GM19193 (cell line): ENCODE results near the gene CADM1.

ENCODE experiments used
- POLR2A ChIP-seq: IDR thresholded peaks from 4 replicates; pipeline ENCODE4 v1.6.1; 2011; ENCODE audit not compliant: insufficient read depth, insufficient read length; ENCODE audit errors: extremely low read depth

The CADM1 gene

DNA sequence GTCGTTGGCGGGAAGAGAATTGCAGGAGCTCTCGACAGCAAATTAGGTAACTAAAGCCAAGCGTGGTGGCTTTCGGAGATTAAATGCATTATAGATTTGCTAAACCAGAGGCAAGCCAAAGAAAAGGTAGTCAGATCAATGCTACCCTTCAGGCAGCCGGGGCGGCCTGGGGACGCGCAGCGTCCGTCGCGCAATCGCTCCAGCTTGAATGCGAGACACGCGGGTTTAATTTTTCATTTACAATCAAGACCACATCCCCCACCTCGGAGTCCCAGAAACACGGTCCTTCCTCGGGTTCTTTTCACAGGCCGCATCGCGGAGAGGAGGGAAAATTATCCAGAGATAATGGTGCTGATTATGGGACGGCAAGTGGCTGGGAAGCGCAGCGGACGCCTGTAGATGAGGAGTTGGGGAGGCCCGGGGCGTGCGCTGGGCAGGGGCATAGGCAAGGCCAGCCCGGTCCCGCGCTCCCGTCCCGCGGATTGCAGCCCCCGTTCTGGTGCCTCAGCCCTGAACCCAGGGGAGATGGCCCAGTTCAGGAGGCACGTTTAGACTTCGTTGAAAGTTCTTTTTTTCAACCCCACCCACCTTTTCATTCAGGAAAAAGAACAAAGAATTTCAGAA is 350.4 kb downstream of the CADM1 start:
- no peak for TF ChIP-seq POLR2A

DNA sequence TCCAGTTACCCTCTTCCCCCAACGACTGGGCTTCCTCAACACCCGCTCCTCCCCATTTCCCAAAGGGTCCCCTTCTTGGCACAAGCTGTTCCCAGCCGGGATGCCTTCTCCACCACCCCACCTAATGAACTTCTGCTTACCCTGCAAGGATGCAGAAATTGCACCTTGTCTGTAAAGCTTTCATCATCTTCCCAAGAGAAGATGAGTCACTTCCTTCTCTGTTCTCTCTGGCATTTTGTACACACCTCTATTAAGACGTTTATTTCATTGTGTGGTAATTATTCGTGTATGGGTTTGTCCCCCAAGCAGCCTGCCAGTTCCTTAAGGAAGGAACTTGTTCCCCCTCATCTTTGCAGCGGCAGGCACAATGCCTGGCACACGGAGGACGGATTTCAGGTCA is 351.1 kb downstream of the CADM1 start:
- no peak for TF ChIP-seq POLR2A

DNA sequence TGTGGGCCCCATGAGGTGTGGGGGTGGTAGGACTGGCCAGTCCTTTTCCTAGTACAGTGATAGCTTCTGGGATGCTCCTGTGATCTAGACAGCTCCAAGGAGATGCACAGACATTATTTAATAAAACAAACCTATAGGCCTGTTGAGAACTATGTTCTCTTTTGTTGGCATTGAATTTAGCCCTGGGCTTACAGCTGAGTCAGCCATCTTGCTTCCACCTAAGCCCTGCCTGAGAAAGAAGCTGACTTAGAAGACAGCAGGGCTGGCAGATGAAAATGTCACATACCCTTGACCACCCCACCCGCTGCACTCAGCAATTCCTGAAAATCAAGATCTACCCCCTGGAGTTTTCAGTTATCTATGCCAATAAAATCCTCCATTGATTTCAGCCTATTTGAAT is 353.2 kb downstream of the CADM1 start:
- no peak for TF ChIP-seq POLR2A

DNA sequence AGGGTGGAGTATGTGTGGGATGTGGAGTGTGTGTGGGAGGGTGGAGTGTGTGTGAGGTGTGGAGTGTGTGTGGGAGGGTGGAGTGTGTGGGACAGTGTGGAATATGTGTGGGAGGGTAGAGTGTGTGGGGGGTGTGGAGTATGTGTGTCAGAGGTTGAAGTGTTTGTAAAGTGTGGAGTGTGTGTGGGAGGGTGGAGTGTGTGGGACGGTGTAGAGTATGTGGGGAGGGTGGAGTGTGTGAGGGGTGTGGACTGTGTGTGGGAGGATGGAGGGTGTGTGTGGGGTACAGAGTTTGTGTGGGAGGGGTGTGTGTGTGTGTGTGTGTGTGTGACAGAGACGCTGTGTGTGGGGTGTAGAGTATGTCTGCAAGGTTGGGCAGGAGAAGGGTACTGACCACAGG is 355.5 kb downstream of the CADM1 start:
- no peak for TF ChIP-seq POLR2A

DNA sequence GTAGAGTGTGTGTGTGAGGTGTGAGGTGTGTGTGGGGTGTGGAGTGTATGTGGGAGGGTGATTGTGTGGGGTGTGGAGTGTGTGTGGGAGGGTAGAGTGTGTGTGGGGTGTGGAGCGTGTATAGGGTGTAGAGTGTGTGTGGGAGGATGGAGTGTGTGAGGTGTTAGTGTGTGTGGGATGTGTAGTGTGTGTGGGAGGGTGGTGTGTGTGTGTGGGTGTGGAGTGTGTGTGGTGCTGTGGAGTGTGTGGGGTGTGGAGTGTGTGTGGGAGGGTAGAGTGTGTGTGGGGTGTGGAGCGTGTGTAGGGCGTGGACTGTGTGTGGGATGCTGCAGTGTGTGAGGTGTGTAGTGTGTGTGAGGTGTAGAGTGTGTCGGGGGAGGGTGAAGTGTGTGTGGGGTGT is 356.1 kb downstream of the CADM1 start:
- no peak for TF ChIP-seq POLR2A

DNA sequence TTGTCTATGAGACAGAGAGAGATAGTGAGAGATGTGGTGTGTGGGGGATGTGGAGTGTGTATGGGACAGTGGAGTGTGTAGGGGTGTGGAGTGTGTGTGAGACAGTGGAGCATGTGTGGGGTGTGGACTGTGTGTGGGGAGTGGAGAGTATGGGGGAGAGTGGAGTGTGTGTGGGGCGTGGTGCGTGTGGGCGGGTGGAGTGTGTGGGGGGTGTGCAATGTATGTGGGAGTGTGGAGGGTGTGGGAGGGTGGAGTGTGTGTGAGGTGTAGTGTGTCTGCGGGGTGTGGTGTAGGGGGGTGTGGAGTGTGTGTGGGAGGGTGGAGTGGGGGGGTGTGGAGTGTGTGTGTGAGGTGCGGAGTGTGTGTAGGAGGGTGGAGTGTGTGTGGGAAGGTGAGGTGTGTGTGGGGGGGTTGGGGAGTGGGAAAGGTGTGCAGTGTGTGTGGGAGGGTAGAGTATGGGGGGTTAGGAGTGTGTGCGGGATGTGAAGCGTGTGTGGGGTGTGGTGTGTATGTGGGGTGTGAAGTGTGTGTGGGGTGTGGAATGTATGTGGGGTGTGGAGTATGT is 356.9 kb downstream of the CADM1 start:
- no peak for TF ChIP-seq POLR2A

DNA sequence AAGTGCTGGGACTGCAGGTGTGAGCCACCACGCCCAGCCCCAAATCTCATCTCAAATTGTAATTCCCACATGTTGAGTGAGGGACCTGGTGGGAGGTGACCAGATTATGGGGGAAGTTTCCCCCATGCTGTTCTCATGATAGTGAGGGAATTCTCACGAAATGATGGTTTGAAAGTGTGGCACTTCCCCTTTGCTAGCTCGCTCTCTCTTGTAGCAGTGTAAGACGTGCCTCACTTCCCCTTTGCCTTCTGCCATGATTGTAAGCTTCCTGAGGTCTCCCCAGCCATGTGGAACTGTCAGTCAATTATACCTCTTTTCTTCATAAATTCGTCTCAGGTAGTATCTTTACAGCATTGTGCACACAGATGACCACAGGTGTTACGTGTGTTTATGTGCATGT is 357.8 kb downstream of the CADM1 start:
- TF ChIP-seq POLR2A = no peak

DNA sequence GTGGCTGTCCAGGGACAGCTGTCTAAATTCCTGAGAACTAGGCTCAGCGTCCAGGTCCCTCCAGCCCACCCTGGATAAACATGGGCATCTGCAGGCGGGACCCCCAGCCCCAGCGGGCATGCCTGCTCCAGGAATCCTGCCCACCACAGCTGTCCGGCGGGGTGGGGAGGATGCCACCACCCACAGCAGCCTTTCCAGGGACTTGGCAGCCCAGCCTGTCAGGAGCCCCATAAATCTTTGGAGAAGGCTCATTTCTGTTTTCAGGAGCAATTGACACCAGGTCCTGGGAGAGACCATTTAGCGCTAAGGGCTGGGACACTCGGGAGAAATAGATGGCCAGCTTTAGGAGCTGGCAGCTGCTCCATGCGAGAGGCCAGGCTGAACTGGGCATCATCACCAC is 358.9 kb downstream of the CADM1 start:
- TF ChIP-seq POLR2A = no peak

DNA sequence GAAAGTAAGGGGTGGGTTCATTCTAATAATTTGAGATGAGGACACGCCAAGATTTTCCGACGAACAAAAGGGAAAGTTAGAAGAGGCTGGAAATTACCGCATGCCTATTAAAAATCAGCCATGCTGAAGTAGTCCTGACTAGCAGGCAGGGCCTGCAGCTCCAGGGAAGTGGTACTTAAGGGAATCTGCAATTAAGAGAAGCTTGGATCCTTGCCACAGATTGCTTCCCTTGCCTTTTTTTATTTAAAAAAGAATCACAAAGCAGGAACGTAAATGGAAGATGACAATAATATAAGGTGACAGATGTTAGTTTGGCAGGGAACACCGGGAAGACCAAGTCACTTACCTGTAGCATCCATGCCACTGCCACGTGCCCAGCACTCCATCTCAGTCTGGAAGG is 359.3 kb downstream of the CADM1 start:
- no peak for TF ChIP-seq POLR2A

DNA sequence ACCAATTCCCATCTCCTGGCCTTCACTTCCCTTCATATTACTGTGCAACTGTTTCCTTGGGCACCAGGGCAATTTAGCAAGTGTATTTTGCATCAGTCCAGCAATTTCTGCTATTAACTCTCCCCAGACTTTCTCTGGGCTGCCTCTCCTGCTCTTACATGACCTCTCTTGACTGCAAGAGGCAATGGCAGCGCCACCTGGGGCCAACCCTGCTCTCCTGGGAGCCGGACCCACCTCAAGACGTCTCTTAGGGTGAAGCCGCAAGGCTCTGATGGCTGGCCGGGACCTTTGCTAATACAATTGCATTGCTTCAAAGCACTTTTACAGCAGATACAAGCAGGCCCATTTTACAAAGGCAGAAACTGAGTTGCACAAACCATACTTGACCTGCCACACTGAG is 360.2 kb downstream of the CADM1 start:
- TF ChIP-seq POLR2A = no peak

DNA sequence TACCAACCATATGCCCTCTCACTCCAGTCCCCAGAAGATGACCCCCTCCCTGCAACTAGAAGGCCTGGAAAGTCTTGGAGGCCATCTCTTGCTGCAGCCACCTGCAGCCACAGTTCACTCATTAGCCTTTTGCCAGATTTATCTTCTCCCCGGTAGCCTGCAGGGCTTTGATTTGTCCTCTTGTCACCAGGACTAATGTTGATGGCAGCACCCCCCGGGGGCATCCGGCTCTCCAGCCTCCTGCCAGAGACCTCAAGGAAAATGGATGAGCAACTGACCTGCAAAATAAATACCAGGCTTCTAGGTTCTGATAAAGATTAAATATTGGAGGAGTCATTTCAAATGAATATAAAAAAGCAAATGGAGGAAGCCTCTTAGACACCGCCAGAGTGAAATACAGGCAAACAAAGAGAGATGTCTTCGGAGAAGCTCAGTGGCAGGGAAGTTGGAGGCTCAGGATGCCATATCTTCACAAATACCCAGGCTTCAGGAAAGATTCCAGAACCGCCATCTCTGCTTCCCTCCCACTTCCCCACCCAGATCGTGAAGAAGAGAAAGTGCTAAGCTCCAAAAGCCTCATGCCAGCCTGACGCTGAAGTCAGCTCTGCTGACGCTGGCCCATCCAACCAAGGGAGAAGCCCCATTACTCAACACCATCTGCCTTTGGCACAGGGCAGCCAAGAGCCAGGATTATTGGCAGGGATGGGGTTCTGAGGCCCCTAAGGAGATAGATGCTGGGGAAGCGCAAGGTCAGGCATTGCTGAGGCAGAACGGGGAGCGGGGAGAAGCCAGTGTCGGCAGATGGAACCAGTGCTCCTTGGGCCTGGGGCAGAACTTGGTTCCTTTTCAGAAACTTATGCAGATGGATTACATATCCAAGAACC is 362.7 kb downstream of the CADM1 start:
- no peak for TF ChIP-seq POLR2A

DNA sequence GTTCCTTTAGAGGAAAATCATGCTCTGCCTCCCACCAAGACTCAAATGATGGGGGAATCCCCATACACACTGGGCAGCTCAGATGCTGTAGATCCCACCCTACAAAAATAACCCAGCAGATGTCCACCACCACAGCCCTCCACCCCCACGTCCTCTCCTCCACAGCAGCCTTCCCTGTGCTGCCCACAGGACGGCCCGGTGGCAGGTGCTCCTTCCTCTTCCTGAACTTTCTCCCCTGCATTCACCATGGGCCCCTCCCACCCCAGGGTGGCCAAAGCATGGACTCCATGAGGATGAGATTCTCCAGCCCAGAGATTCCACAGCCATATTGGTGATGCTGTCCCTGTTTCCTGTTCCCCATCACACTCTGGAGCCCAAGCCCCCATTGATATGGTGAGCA is 368.3 kb downstream of the CADM1 start:
- no peak for TF ChIP-seq POLR2A

DNA sequence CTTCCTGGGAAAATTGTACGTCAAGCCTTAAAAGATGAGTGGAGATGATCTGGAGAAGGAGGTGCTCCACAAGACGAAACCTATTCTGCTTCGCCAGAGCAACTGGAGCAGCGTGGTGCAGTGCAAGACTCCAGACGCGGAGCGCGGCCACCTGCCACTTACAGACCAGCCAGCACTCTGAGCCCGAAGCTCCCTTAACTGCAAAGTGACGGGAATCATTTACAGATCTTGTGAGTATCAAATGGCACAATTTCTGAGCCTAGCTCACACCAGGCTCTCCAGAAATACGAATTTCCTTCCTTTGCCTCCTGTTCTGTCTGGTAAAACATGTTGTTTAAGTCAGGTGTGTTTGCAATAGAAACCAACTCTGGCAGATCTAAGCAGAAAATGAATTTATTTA is 369.3 kb downstream of the CADM1 start:
- no peak for TF ChIP-seq POLR2A

DNA sequence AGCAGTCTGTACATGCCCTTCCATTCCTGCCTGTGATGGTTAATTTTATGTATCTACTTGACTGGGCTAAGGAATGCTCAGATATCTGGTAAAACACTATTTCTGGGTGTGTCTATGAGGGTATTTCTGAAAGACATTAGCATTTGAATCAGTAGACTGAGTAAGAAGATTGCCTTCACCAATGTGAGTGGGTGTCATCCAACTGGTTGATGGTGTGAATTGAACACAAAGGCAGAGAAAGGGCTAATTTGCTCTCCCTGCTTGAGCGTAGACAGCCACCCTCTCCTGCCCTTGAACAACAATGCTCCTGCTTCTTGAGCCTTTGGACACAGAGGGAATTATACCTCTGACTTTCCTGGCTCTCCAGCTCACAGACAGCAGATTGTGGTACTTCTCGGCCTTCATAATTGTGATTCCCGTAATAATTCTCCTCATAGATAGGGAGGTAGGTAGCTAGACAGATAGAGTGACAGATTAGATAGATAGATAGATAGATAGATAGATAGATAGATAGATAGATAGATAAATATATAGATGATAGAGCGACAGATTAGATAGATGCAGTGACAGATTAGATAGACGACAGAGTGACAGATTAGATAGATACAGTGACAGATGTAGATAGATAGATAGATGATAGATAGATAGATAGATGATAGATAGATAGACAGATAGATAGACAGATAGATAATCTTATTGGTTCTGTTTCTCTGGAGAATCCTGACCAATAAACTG is 370.6 kb downstream of the CADM1 start:
- no peak for TF ChIP-seq POLR2A
